Sigmoid colon (tissue), 4 donors: ENCODE data around the gene DACT2.

Experiments
- CTCF ChIP-seq, 4 experiments: fragments of 450-650 bp in 3 of 4; fragments of 200-600 bp in 1 of 4; IDR thresholded peaks; one replicate each; pipeline ENCODE4 v1.5.1; 2016 to 2019; ENCODE audit warnings: antibody characterized with exemption in 4 of 4, mild to moderate bottlenecking in 3 of 4, moderate library complexity in 2 of 4
- EP300 ChIP-seq, 4 donors: sonication (generic); formaldehyde crosslinking; IDR thresholded peaks; one replicate each; pipeline ENCODE4 v1.6.1; 2017; ENCODE audit warnings: antibody characterized with exemption in 4 of 4
- POLR2A ChIP-seq, 2 donors: fragments of 450-650 bp; IDR thresholded peaks; one replicate each; pipeline ENCODE4 v1.6.1; 2016; ENCODE audit warnings: antibody characterized with exemption in 2 of 2, mild to moderate bottlenecking in 2 of 2, moderate library complexity in 2 of 2
- POLR2AphosphoS5 ChIP-seq, 4 donors: sonication (generic); formaldehyde crosslinking; IDR thresholded peaks; one replicate each; pipeline ENCODE4 v1.6.1; 2017; ENCODE audit warnings: antibody characterized with exemption in 4 of 4

DNA sequence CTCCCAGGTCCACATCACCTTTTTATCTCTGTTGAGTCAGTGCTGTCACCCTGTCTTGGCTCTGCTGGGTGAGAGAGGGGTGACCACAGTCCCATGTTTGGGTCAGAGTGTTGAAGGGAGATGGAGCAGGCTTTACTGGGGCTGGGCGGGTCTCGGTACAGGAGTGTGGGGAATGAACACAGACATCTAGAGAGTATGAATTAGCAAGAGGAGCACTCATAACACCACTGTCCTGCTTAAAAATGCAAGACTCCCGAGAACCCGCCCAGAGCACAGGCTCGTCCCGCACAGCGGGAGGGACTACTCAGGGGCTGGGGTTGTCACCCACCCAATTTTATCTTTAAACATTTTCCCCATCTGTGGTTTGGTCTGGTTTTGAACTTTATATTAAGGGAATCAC, 27.5 kb upstream of the DACT2 start:
- no peak for TF ChIP-seq POLR2A (IDR thresholded peaks at IDR 0.05)
- TF ChIP-seq POLR2AphosphoS5 (IDR thresholded peaks at IDR 0.05) = no peak
- no peak for TF ChIP-seq CTCF (IDR thresholded peaks at IDR 0.05)
- TF ChIP-seq EP300 (IDR thresholded peaks at IDR 0.05) = no peak
